Measurements from ENCODE around the gene SLC24A4. TPM values are rescaled to one million over a fixed set of nuclear protein-coding genes. Genes with fewer than 3 reads are reported as not detected.
"Not testable (repeated sequence)": the region's sequence is repeated elsewhere in the genome, so short reads cannot be mapped to it uniquely, and the experiment has no call there.

The SLC24A4 gene
- total RNA-seq, 4 donors from 2014 or later, result 0.08 to 0.37 (median 0.22) TPM

GRCh38 chr14:92401561-92401960 lies 78.6 kb downstream of the SLC24A4 start:
- DNase-seq (ENCODE audit: low spot score in 2 of 2), result no peak
- 72 to 75% methylated on average over 3 of the region's 3 CpGs for WGBS, 2 donors
- no peak for TF ChIP-seq POLR2A (IDR thresholded peaks at IDR 0.05)
- TF ChIP-seq CTCF (IDR thresholded peaks at IDR 0.05), result no peak
- intact Hi-C loops (cut with DNase I; ENCODE audit: low total_unique reads), result no loop called here
- no peak overlapping the region for H3K4me3 ChIP-seq (ENCODE audit: low read depth, poor library complexity, severe bottlenecking)

GRCh38 chr14:92402500-92402899 lies 79.5 kb downstream of the SLC24A4 start:
- intact Hi-C loops (cut with DNase I; ENCODE audit: low total_unique reads); H3K4me3 ChIP-seq (ENCODE audit: low read depth, poor library complexity, severe bottlenecking); DNase-seq (ENCODE audit: low spot score in 2 of 2): not testable (repeated sequence)
- 67 to 73% methylated on average over 1 of the region's 1 CpG for WGBS, 2 donors

GRCh38 chr14:92404018-92404417 lies 81.1 kb downstream of the SLC24A4 start:
- no peak overlapping the region for H3K4me3 ChIP-seq (ENCODE audit: low read depth, poor library complexity, severe bottlenecking)
- TF ChIP-seq CTCF (IDR thresholded peaks at IDR 0.05), result no peak
- TF ChIP-seq POLR2A (IDR thresholded peaks at IDR 0.05), result no peak
- intact Hi-C loops (cut with DNase I; ENCODE audit: low total_unique reads), result no loop called here
- 63 to 67% methylated on average over 4 of the region's 4 CpGs for WGBS, 2 donors
- no peak for DNase-seq (ENCODE audit: low spot score in 2 of 2)

GRCh38 chr14:92404421-92404820 lies 81.5 kb downstream of the SLC24A4 start:
- DNase-seq (ENCODE audit: low spot score in 2 of 2), result no peak
- 54 to 78% methylated on average over 1 of the region's 1 CpG for WGBS, 2 donors
- TF ChIP-seq POLR2A (IDR thresholded peaks at IDR 0.05) (no peak), CTCF (IDR thresholded peaks at IDR 0.05) (no peak)
- H3K4me3 ChIP-seq (ENCODE audit: low read depth, poor library complexity, severe bottlenecking), result no peak overlapping the region
- intact Hi-C loops (cut with DNase I; ENCODE audit: low total_unique reads), result no loop called here

GRCh38 chr14:92404938-92405337 lies 82.0 kb downstream of the SLC24A4 start:
- no peak for DNase-seq (ENCODE audit: low spot score in 2 of 2)
- intact Hi-C loops (cut with DNase I; ENCODE audit: low total_unique reads), result no loop called here
- no peak for TF ChIP-seq CTCF (IDR thresholded peaks at IDR 0.05)
- 92 to 98% methylated on average over 2 of the region's 2 CpGs for WGBS, 2 donors
- no peak overlapping the region for H3K4me3 ChIP-seq (ENCODE audit: low read depth, poor library complexity, severe bottlenecking)

- WGBS, 2 donors, result 71 to 75% methylated on average over 1 of the region's 1 CpG
Measured at GRCh38 chr14:92407410-92407809, 84.4 kb downstream of the SLC24A4 start.

More at GRCh38 chr14:92407410-92407809, 84.4 kb downstream of the SLC24A4 start:
- intact Hi-C loops (cut with DNase I; ENCODE audit: low total_unique reads), result no loop called here
- no peak overlapping the region for H3K4me3 ChIP-seq (ENCODE audit: low read depth, poor library complexity, severe bottlenecking)
- DNase-seq (ENCODE audit: low spot score in 2 of 2), result no peak
- TF ChIP-seq POLR2A (IDR thresholded peaks at IDR 0.05), result no peak
- no peak for TF ChIP-seq CTCF (IDR thresholded peaks at IDR 0.05)
